Jurkat, Clone E6-1 (cell line): ENCODE data around the gene FAH. TPM values are rescaled to one million over a fixed set of nuclear protein-coding genes. Genes with fewer than 3 reads are reported as not detected.
A peak's percentile ranks its signal among the peaks of the same experiment; 100 is the strongest.
"Not testable (repeated sequence)": the region's sequence is repeated elsewhere in the genome, so short reads cannot be mapped to it uniquely, and the experiment has no call there.

Source experiments
- DNase-seq: peaks from one replicate; pipeline ENCODE4 v3.0.0-alpha.2; 2011; ENCODE audit warnings: low read depth, low spot score
- H3K4me3 ChIP-seq: 2 replicates; pipeline ENCODE4 v1.5.1; 2011; ENCODE audit warnings: mild to moderate bottlenecking, low read length, control low read depth, moderate library complexity
- polyA plus RNA-seq: library from polyadenylated mRNA; unstranded; fragments of >200 nt; gene quantifications from one replicate; pipeline ENCODE4 v1.2.1, GENCODE V29; 2012; ENCODE audit warnings: missing spikeins; ENCODE audit not compliant: insufficient read length, insufficient read depth

Gene FAH
- polyA plus RNA-seq, result 41.0 TPM

DNA sequence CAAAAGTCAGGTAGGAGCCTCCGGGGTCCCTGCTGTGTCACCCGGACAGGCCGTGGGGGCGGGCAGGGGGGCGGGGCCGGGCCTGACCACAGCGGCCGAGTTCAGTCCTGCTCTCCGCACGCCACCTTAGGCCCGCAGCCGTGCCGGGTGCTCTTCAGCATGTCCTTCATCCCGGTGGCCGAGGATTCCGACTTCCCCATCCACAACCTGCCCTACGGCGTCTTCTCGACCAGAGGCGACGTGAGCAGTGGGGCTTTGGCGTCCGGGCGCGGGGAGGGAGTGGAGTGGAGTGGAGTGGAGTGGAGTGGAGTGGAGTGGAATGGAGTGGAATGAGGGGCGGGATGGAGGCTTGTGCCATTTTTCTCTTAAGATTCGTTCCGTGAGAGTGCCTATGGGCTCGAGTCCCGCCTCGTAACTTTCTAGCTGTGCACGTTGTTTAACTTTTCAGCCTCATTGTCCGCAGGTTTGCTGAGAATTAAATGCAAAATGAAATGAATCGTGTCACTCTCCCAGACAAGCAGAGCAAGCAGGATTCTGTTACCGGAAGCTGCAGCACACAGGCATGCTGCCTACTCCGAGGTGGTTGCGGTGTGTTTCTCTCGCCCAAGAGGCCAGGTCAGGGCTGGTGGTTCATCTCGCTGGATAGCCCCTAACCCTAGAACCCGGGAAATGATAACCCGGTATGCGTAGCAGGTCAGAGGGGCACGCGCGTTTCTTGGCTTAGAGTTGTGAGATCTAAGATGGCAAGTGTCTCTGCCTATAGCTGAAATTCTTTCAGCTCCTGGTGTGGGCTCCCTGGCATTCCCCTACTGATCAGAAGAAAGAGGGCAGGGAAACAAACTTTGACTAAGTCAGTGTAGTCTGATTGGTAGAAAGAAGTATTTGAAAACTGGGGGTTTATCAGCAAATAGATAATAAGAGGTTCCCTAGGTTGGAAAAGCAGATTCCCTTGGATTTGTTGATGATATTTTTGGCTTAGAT, at the start of gene FAH:
Gene FAH (plus strand): TSS at position 104 of the 981 bp plus-strand sequence. CDS start 56 bp downstream, at position 160.
- peak within 1 kb of the TSS; percentile 87 for H3K4me3 ChIP-seq
- DNase-seq, result no peak

DNA sequence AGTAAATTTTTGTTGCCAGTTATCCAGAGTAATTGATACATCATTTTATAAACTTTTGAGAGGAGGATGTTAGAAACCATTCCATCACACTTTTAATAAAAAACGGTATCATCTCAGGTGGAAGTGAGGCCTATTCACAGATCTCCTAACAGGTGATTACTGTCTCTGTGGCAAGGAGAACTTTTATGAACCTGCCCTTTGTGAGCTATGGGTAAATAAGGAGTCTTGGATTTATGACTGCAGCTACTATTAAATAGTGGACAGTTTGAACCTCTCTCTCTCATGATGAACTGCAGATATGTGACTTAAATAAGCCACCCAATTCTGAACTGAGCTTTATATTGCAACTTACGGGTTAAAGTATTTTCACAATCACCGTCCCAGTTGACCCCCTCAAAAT, 47.6 kb upstream of the FAH start:
- no peak for DNase-seq
- no peak overlapping the region for H3K4me3 ChIP-seq

DNA sequence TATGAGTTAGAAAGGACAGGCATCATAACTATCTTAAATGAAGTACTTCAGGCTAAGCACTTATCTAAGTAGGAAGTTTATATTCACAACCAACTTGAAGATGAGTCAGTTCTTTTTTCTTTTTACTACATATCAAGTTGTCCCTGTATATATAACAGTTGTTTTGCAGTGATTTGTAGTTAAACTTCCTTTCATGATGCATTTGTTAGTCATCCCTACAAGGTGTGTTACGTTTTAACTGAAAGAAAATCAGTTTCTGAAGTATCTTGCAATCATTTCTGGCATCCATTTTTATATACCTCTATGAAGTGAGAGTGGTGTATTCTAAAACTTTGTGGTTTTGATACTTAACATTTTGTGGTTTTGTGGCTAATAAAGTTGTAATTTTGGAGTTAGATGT, 47.2 kb upstream of the FAH start:
- H3K4me3 ChIP-seq, result no peak overlapping the region
- no peak for DNase-seq

DNA sequence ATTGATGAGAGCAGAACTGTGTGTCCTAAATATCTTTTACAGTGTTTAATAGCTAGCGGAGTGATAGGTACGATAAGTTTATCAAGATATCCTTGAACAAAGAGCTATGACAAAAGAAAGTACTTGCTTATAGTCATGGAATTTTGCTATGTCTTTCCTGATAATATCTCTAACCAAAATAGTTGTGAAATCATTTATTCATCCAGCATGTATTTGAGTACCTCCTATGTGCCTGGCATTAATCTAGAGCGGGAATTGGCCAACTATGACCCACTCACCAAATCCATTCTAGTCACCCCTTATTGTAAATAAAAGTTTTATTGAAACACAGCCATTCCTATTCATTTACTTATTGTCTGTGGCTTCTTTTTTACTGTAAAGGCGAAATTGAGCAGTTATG, 46.7 kb upstream of the FAH start:
- no peak for DNase-seq
- no peak overlapping the region for H3K4me3 ChIP-seq

DNA sequence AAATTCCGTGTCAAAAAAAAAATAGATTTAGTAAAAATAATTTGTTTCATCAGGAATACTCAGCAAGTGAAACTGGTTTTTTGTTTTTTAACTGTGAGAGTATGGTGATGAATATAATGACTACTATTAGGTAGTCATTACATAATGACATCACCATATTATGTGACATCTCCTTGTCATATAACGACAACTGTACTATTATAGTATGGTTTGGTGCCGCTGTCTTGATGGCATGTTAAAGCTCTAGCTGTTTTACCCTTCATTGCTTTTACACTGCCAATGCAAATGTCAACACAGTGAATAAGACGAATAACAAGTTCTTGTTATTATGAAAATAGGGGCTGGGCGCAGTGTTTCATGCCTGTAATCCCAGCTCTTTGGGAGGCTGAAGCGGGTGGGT, 45.6 kb upstream of the FAH start:
- DNase-seq, result no peak
- H3K4me3 ChIP-seq, result no peak overlapping the region

DNA sequence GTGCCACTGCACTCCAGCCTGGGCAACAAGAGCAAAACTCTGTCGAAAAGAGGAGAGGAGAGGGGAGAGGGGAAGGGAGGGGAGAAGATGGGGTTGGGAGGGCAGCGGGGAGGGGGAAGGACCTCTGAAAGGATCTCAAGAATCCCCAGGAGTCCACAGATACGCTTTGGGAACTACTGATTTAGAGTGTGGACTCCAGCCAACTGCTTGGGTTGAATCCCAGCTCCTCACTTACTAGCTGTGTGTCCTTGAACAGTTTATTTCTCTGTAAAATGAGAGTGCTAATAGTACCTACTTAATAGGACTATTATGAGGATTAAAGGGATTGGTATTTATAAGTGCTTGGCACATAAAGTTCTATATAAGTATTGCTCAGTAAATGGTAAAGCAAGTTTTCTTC, 45.0 kb upstream of the FAH start:
- no peak overlapping the region for H3K4me3 ChIP-seq
- DNase-seq, result no peak

DNA sequence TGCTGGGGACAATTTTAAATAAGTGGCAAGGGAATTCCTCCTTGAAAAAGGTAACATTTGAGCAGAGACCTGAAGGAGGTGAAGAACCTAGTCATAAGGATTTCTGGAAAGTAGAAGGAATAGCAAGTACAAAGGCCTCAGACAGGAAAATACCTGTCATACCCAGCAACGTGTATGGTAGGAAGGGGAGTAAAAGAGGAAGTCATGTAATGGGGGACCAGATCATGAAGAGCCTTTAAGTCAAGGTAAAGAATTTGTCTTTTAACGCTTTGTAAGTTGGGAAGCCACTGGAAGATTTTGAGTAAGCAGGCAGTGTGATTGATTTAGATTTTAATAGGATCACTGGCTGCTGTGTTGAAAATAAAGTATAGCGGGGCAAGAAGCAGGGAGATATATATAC, 43.4 kb upstream of the FAH start:
- no peak for DNase-seq
- no peak overlapping the region for H3K4me3 ChIP-seq

DNA sequence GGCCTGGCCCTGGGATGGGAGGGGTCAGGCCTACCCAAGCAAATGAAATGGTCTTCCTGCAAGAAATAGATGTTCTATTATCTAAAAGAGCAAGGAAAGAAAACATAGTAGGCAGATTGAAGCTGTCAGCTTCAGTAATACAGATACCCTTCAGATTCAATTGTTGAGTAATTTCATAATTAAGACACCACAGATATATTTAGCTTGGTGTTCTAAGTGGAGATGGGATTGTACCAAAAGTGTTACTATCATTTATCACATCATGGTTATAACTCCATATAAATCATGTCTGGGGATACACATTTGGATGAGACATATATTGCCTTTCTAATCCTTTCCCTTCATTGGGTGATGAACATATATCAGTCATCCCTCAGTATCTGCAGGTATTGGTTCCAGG, 41.9 kb upstream of the FAH start:
- no peak for DNase-seq
- no peak overlapping the region for H3K4me3 ChIP-seq

DNA sequence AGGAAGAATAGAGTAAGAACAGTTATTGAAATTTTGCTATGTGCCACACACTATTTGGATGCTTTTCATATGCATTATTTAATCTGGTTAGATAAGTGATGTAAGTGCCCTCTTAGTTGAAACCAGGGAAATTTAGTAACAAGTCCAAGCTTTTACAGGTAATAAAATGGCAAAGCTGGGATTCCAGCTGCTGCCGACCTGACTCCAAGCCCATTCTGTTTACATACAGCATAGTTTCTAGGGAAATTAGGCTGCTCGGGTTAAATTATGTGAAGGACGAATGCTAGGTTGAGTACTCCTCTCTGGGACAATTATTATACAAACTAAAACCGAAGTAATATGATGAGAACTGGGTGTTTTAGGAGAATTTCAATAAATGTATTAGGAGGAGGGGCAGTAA, 38.7 kb upstream of the FAH start:
- H3K4me3 ChIP-seq, result no peak overlapping the region
- no peak for DNase-seq

DNA sequence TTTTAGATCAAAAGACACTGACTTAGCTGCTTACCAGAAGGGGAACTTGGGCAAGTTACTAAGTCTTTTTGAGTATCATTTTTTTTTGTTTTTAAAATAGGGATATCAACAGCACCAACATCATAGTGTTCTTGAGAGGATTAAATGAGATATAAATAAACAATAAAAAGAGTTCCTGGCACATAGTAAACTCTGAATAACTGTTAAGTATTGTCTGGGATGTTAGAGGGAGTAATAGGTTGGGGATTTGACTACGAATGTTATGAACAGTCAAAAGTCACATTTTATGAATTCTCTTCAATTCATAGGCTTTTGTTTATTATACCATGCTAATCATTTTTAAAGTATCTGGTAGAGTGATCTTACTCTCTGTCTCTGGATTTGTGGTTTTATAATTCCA, 37.8 kb upstream of the FAH start:
- DNase-seq, result no peak
- H3K4me3 ChIP-seq, result no peak overlapping the region

DNA sequence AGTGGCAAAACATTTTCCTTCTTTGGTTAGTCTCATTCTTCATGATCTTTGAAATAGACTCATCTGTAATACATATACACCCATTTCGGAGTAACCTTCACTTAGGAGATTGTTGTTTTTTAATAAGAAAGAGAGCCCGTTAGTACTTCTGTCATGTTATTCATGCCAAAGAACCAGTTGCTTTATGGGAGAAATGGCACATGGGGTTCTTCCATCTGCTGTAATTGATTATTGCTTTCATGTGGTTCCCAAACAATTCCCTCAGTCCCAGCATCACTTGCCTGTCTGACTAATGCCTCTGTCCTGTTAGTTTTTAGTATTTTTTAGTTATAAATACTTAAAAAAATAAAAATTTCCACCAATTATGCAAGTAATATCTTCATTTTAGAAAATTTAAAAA, 33.8 kb upstream of the FAH start:
- no peak overlapping the region for H3K4me3 ChIP-seq
- no peak for DNase-seq

DNA sequence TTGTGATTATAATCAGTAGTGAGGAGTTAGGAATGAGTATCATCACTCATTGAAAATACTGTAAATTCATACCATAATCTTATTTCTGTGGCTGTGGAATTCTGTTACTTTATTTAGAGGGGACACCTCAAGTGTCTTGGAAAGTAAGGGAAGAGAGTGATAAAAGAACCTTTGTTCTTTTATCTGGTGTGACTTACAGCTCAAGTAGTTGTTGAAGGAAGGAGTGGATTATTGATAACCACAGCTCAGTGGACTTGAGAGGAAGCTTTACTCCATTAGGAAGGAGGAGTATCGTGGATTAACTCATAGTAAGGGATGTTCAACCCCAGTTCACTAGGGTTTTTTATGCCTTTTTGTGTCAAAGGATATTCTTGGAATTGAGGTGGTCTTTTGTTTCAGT, 32.2 kb upstream of the FAH start:
- no peak for DNase-seq
- H3K4me3 ChIP-seq, result no peak overlapping the region

DNA sequence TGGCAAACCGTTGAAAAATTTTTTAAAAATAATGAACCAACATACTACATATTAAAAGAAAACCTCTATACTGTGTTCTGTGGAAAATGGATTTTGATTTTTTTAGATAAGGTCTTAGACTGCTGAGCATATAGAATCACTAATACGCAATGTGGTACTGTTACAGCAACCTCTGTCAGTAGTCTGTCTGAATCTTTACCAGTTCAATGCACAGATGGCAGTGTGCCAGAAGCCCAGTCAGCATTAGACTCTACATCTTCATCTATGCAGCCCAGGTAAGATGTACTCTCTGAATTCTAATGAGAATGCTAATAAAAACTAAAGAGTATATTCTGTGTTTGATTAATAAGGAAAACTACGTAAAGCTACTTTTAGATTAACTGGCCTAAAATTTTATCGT, 31.3 kb upstream of the FAH start:
- no peak for DNase-seq
- no peak overlapping the region for H3K4me3 ChIP-seq

DNA sequence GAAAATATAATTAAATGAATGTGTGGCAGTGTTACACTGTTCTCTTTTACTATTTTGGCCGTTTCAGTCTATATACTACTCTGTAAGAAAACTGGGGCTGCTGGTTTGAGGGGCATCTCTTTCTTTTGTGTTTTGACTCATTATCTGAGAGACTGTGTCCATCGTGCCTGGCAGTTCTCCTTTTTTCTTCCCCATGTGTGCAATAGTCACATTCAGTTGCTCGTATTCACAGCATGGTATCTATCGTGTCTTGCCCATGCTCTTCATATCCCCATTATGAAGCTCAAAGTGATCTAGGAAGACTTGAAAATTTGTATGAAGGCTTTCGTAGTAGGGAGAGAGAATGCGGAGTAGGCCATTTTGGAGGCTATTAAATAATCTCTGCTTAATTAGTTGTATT, 29.8 kb upstream of the FAH start:
- DNase-seq, result no peak
- H3K4me3 ChIP-seq, result no peak overlapping the region

DNA sequence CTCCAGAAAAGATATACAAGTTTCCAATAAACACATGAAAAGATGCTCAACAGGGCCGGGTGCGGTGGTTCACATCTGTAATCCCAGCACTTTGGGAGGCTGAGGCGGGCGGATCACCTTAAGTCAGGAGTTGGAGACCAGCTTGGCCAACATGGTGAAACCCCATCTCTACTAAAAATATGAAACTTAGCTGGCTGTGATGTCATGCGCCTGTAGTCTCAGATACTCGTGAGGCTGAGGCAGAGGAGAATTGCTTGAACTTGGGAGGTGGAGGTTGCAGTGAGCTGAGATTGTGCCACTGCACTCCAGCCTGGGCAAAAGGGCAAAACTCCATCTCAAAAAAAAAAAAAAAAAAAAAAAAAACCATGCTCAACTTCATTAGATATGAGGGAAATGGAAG, 25.5 kb upstream of the FAH start:
- DNase-seq, H3K4me3 ChIP-seq: not testable (repeated sequence)

DNA sequence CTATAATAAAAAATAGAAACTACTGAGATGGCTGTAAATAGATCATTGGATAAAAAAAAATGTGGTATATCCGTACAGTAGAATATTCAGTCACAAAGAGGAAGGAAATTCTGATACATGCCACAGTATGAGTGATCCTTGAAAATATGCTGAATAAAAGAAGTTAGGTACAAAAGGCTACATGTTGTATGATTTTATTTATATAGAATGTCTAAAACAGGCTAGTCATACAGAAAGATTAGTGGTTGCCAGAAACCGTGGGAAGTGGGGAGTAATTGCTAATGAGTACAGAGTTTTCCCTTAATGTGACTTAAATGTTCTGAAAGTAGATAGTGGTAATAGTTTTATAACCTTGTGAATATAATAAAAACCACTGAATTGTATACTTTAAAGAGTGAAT, 24.9 kb upstream of the FAH start:
- no peak for DNase-seq

DNA sequence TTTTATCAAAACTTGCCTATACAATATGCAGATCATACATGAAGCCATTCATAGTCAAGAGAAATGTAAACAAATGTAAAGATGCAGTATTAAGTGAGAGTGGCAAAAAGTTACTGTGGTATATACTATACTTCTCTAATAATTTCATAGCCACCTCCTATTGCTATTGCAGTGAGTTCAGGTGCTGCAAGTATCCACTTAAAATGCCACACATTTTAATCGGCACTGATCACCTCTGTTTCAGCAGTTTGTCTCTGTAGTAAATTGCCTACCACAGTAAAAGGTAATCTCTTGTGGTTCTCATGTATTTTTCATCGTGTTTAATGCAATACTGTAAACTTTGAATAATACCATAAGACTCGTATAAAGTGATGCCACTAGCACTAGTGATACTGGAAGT, 20.4 kb upstream of the FAH start:
- H3K4me3 ChIP-seq, result no peak overlapping the region
- no peak for DNase-seq

More for the DNA sequence above, 24.9 kb upstream of the FAH start:
- H3K4me3 ChIP-seq, result no peak overlapping the region

DNA sequence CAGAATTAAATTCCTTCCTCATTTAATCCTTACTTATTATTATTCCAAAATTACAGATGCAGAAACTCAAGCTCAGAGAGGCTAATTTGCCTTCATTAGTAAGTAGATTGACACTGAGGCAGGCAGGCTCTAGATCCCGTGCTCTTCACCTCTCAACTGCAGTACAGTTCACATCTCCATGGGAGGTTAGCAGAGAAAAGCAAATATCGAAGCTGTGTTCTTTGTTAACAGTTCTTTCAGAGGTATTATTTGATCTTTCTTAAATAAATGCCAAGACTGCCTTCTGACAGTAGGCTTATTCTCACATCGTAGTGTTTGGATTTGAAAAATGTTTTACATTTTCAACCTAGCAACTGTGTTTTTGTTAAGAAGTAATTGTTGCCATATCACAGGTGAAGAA, 15.9 kb upstream of the FAH start:
- no peak for DNase-seq

DNA sequence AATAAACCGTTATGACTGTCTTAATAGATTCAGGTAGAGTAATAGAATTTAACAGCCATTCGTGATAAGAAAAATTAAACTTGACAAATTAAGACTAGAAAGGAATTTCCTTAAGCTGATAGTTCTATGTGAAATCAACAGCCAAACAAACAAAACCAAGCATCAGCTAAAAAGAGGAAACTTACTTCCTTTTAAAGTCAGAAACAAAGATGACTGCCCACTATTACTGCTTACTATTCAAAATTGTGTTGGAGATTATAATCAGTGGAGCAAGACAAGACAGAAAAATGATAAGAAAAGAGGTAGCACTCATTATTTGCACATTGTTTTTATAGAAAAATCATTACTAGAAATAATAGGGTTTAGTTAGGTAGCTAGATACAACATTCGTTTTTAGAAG, 13.8 kb upstream of the FAH start:
- no peak overlapping the region for H3K4me3 ChIP-seq
- no peak for DNase-seq

More for the DNA sequence above, 15.9 kb upstream of the FAH start:
- H3K4me3 ChIP-seq, result no peak overlapping the region

DNA sequence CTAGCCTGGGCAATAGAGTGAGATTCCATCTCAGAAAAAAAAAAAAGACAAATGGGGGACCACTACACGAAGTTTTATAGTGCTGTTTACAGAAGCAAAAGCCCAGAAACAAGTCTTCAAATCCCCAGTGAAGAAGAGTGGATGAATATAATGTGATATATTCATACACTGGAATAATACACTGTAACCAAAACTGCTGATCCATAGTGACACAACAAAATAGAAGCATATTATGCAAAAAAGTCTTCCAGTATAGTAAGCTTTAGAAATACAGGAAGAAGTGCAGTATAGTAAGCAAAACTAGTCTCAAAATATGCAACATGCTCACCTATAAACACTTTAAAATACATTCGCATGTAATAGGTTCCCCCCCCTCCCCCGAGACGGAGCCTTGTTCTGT, 11.9 kb upstream of the FAH start:
- no peak overlapping the region for H3K4me3 ChIP-seq
- no peak for DNase-seq
